Activated CD4-positive, alpha-beta T cell treated with anti-CD3 and anti-CD28 coated beads for 48 hours (primary cell): ENCODE results near the gene GNAZ.
"Not testable (repeated sequence)": the region's sequence is repeated elsewhere in the genome, so short reads cannot be mapped to it uniquely, and the experiment has no call there.

Experiments
- DNase-seq: peaks from one replicate; pipeline ENCODE4 v3.0.0-alpha.2; 2020

The GNAZ gene

GRCh38 chr22:23045461-23045860 lies 24.9 kb upstream of the GNAZ start:
- no peak for DNase-seq

DNA sequence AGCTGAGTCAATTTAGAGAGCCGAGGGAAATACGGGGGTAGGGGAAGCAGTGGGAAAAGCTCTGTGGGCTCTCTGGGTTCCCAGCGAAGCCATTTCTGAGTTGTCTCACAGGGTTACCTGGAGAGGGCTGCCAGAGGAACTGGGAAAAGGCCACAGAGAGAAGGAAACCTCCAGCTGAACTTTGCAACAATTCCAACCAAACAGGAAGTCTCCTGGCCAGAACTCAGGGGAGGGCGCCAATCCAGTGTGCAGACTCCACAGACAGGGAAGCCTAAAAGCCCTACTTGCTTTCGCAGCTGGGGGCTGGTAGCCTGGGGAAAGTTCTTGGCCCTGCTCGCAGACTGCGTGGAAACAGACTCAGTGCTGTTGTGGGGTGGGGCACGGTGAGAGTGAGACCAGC lies 23.1 kb upstream of the GNAZ start:
- DNase-seq, result no peak

GRCh38 chr22:23047742-23048141 lies 22.6 kb upstream of the GNAZ start:
- no peak for DNase-seq

DNA sequence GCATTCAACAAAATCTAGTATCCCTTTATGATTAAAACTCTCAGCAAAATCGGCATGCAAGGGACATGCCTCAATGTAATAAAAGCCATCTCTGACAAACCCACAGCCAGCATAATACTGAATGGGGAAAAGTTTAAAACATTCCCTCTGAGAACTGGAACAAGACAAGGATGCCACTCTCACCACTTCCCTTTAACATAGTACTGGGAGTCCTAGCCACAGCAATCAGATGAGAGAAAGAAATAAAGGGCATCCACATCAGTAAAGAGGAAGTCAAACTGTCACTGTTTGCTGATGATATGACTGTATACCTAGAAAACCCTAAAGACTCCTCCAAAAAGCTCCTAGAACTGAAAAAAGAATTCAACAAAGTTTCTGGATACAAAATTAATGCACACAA lies 19.8 kb upstream of the GNAZ start:
- DNase-seq, result not testable (repeated sequence)

DNA sequence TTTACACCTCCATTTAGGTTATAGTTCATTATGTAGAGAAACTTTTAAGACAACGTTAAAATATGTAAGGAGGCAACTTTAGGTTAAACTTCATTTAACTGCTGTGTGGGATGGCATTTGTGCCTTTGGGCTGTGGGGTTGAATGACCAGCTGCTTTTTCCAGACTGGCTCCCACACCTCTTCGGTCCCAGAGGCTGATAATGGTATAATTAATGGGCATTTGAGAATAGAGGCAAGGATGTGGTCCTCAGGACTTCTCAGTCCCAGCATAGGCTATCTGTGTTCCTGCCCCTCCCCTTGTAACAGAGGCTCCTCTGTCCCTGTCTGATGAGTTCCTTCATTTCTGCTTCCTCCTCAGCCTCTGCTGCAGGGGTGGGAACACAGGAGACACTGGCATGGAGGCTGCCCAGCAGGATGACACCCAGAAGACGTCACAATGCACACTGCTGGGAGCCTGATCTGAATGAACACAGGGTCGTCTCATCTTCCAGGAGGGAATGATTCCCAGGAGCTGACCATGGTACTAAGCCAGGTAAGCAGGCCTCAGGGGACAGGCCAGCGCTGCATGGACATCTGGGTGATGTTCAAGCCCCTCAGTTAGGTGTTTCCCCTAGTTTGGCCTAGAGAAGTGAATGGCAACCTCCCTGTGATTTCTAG lies 17.1 kb upstream of the GNAZ start:
- DNase-seq, result no peak

DNA sequence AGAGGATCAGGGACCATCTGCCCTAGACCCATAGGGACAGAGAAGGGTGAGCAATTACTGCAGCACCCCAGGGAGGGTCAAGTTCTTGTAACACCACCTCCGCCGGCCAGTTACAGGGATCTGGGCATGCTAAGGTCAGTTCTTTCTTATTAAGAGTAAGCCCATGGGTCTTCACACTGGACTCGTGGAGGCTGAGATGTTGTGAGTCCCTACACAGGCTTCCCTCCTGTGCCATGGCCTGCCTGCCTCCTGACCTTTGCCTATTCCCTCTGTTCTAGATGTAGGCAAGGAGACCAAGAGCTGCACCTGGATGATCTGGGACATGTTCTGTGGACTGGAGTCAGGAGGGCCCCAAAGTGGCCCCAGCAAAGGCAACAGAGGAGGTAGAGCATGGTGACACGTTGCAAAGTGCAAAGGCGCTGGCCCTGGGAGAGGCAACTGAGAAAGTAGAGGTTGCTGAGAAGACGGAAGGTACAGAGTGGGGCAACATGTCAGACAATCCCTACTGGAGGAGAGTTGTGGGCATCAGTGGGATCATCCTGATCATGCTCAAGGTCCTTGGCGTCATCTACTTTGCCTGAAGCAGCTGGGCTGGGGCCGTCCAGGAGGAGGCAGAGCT lies 16.3 kb upstream of the GNAZ start:
- no peak for DNase-seq

DNA sequence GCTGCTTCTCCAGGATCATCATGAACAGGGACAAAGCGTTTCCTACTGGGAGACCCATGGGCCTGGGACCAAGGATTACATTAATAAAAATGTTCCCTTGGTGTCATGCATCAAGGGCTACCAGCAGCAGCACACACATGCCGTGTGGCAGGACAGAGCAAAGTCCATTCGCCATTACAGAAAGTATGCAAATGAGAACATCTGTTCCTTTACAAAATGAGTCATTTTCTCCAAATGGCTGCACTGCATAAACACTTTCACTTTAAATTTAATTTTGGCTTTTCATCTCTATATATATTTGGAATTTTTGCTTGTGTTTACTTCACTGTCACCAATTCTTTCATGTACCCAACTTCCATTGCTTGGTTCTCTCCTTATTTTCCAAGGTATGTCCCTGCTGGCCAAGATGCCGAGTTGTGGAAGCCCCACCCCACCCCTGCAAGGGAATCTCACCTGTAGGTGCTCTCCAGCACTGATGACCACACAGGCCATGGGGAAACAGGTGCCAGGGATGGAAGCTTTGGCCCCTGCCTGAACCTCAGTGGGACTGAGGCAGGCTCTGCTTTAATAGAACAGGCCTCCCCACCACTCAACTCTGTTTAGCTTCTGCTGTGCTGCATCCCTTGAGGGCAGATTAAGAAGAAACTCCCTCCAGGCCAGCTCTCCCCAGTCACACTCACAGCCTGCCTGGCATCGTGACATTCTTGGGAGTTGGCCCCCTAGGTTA lies 15.6 kb upstream of the GNAZ start:
- DNase-seq, result peak; percentile 2

GRCh38 chr22:23055449-23056179 lies 14.7 kb upstream of the GNAZ start:
- no peak for DNase-seq

DNA sequence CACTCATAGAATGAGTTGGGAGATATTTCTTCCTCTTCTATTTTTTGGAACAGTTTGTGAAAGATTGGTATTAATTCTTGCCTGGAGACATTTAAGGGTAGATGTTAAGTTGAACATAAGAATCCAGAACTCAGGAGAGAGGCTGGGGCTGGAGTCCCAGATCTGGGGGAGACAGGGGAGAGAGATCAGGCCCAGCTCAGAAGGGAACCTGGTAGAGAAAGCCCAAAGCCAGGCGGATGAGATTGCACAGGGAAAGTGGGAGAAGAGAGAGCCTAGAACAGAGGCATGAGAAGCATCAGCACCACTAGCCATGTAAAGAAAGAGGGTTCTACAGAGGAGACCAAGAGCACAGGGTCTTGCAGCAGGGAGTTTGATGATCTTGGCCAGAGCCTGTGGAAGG lies 13.0 kb upstream of the GNAZ start:
- DNase-seq, result no peak

DNA sequence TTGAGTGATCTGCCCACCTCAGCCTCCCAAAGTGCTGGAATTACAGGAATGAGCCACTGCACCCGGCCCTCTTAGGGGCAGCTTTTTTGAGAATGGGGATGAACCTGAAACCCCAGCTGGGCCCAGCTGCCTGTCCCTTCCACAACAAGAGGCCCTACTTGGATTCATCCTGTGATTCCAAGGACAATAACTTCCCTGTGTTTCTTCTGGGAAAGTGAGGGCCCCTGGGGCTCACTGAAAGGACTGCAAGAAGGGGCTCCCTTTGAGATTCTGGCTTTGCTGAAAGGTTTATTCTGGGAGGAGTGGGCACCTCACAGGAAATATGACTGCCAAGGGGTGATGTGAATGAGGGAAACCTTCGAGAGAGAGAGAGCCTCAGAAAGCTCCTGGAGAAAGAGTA lies 12.3 kb upstream of the GNAZ start:
- DNase-seq, result peak; percentile 1

GRCh38 chr22:23058481-23059283 lies 11.6 kb upstream of the GNAZ start:
- DNase-seq, result no peak

GRCh38 chr22:23059284-23059948 lies 10.9 kb upstream of the GNAZ start:
- no peak for DNase-seq

- peak; percentile 0 for DNase-seq
These were observed 9.5 kb upstream of the GNAZ start for GRCh38 chr22:23060612-23061400.

GRCh38 chr22:23061471-23062280 lies 8.6 kb upstream of the GNAZ start:
- no peak for DNase-seq

- DNase-seq, result peak; percentile 1
These were observed 7.4 kb upstream of the GNAZ start for GRCh38 chr22:23062616-23063538.

GRCh38 chr22:23063539-23064380 lies 6.6 kb upstream of the GNAZ start:
- DNase-seq, result peak; percentile 1

DNA sequence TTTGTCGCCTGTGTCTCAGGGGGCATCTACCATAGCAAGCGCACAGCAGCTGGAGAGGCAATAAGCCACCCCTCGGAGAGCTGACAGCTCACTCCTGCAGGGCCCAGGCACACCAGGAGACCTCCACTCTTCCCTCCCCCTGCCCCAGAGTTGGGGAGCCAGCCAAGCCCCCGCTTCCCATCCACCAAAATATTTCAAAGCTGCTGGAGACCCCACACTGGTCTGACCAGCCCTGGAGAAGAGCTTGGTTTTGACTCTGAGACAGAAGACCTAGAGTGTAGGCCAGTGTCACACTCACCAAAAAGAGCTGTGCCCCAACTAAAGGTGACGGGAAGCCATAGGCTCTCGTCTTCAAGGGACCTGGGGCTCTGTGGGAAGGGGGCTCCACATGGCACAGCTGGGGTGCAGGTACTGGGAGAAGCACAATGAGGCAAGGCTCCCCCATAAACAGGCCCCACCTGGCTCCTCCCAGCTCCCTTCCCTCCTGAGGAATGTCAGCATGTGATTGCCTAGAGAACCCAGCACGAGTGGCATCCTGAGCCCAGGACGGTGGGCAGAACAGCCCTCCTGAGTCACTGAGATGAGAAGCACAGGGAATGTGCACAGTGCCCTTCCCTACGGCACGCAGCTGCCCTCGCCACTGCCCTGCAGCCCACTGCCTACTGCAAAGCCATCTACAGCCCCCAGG lies 5.8 kb upstream of the GNAZ start:
- DNase-seq, result no peak

DNA sequence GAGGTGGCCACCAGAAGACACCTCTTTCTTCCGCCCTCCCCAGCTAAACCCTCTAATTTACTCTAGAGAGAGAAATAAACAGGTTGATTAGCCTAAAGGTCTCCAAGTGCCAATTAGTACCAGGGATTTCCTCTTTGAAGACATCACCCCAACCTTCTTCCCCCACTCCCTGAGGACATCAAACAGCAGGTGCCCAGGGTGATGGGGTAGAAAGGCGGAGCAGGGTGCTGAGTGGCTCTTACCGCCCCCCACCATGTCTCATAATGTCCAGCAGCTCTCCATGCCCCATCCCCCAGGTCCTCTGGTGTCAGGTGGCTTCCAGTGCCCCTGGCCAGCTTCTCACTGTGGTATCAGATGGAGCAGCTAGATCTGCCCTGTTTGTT lies 5.3 kb upstream of the GNAZ start:
- DNase-seq, result no peak
